Stimulated activated memory B cell treated with anti-CD40 and anti-IgM and Interleukin-4, amounts not matched to agents 10 μg/mL and 1 μg/mL and 100 μg/mL, for 72 hours (primary cell): ENCODE measurements around the gene ADAMTS5.

Experiments used
- ATAC-seq: fragments of 150-1000 bp; cut with Tn5 transposase; 2 replicates; pipeline ENCODE4 v1.10.0; 2021
- H3K27ac Mint-ChIP-seq: one replicate; pipeline ENCODE4 v1.8.0; 2022; ENCODE audit warnings: mild to moderate bottlenecking, mixed read lengths
- H3K27me3 Mint-ChIP-seq: one replicate; pipeline ENCODE4 v1.8.0; 2022; ENCODE audit warnings: mixed read lengths
- H3K36me3 Mint-ChIP-seq: one replicate; pipeline ENCODE4 v1.8.0; 2022; ENCODE audit warnings: mixed read lengths
- H3K4me1 Mint-ChIP-seq: one replicate; pipeline ENCODE4 v1.8.0; 2022; ENCODE audit warnings: mixed read lengths
- H3K4me3 Mint-ChIP-seq: one replicate; pipeline ENCODE4 v1.8.0; 2022; ENCODE audit warnings: mild to moderate bottlenecking, moderate library complexity, mixed read lengths
- H3K9me3 Mint-ChIP-seq: one replicate; pipeline ENCODE4 v1.8.0; 2022; ENCODE audit warnings: mixed read lengths

ADAMTS5 gene

GRCh38 chr21:26883768-26884167, 83.1 kb downstream of the ADAMTS5 start:
- Mint-ChIP-seq H3K27me3 (no peaks in the 10 kb centered on the region), H3K27ac (no peak overlapping the region), H3K9me3 (no peaks in the 10 kb centered on the region), H3K36me3 (no peaks in the 10 kb centered on the region), H3K4me1 (no peaks in the 10 kb centered on the region), H3K4me3 (no peak overlapping the region)
- no peak for ATAC-seq

GRCh38 chr21:26881504-26882228, 85.2 kb downstream of the ADAMTS5 start:
- Mint-ChIP-seq H3K9me3 (no peaks in the 10 kb centered on the region), H3K4me3 (no peak overlapping the region), H3K4me1 (no peaks in the 10 kb centered on the region), H3K36me3 (no peaks in the 10 kb centered on the region), H3K27ac (no peak overlapping the region), H3K27me3 (no peaks in the 10 kb centered on the region)
- ATAC-seq = no peak

GRCh38 chr21:26877018-26877417, 89.9 kb downstream of the ADAMTS5 start:
- Mint-ChIP-seq H3K4me1 (no peaks in the 10 kb centered on the region), H3K27me3 (no peaks in the 10 kb centered on the region), H3K9me3 (no peaks in the 10 kb centered on the region), H3K27ac (no peak overlapping the region), H3K36me3 (no peaks in the 10 kb centered on the region), H3K4me3 (no peak overlapping the region)
- ATAC-seq = no peak

GRCh38 chr21:26874347-26874746, 92.5 kb downstream of the ADAMTS5 start:
- peaks cover 3% of the 10 kb centered on the region for H3K9me3 Mint-ChIP-seq

More at GRCh38 chr21:26874347-26874746, 92.5 kb downstream of the ADAMTS5 start:
- Mint-ChIP-seq H3K4me1 (no peaks in the 10 kb centered on the region), H3K27ac (no peak overlapping the region), H3K27me3 (no peaks in the 10 kb centered on the region), H3K4me3 (no peak overlapping the region), H3K36me3 (no peaks in the 10 kb centered on the region)
- no peak for ATAC-seq
